ENCODE data around the gene PHYKPL.

PHYKPL gene

DNA sequence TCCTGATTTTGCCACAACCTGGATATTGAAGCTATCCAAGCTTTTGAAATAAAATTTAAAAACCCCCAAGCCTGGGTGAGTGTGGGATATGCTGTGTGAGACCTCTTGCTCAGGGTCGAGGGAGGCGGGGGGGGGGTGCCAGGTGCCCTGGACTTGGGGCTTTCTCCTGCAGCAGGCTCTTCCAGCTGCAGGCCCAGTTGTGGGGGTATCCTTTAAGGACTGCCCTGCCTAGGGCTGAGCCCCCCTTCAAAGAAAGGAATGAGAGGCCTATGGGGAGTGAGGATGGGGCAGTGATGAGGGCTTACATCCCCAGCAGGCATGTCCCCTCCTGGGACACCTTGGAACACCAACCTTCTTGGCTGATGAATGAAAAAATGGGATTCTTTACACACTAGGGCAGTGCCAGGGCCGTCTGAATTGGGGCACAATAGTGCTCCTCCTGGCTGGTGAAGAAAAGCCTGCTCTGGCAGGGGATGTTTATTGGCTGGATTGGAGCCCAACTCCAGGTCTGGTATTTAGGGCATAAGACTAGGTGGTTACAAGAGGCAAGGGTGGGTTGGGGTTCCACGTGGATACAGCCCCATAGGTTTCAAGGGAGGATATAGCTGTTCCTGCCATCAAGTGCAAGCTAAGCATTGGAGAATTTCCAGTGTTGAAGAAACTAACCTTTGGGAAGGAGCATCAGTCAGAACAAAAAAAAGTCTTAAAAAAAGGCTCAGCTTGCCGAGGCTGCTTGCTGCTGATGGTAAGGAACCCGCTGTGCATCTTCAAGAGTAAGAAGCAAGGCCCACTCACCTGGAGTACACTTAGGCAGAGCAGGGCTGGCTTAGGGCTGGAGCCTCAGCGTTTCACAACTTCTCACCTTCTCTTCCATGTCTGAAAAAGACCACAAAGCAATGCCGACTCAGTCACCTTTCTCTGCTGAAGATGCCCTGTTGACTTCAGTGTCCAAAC lies 21.2 kb downstream of the PHYKPL start:
- TF ChIP-seq, protein P1, sequence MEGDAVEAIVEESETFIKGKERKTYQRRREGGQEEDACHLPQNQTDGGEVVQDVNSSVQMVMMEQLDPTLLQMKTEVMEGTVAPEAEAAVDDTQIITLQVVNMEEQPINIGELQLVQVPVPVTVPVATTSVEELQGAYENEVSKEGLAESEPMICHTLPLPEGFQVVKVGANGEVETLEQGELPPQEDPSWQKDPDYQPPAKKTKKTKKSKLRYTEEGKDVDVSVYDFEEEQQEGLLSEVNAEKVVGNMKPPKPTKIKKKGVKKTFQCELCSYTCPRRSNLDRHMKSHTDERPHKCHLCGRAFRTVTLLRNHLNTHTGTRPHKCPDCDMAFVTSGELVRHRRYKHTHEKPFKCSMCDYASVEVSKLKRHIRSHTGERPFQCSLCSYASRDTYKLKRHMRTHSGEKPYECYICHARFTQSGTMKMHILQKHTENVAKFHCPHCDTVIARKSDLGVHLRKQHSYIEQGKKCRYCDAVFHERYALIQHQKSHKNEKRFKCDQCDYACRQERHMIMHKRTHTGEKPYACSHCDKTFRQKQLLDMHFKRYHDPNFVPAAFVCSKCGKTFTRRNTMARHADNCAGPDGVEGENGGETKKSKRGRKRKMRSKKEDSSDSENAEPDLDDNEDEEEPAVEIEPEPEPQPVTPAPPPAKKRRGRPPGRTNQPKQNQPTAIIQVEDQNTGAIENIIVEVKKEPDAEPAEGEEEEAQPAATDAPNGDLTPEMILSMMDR (IDR thresholded peaks at IDR 0.05; ENCODE audit: low read depth, low read length), result no peak
- H3K36me3 ChIP-seq, result peaks cover 93% of the 10 kb centered on the region
- DNase-seq, result no peak

GRCh38 chr5:178210686-178211085 lies 21.9 kb downstream of the PHYKPL start:
- DNase-seq, result no peak
- H3K27me3 ChIP-seq (ENCODE audit: insufficient read depth, low read depth, severe bottlenecking), result no peaks in the 10 kb centered on the region
- no peaks in the 10 kb centered on the region for H3K9me3 ChIP-seq (ENCODE audit: severe bottlenecking)
- H3K36me3 ChIP-seq, result peaks cover 95% of the 10 kb centered on the region
- H3K27ac ChIP-seq, result no peak overlapping the region
- no peak overlapping the region for H3K4me3 ChIP-seq (ENCODE audit: low read depth, low read length)
- TF ChIP-seq, protein P1 (IDR thresholded peaks at IDR 0.05; ENCODE audit: low read depth, low read length), result no peak

More for the DNA sequence above, 21.2 kb downstream of the PHYKPL start:
- no peak overlapping the region for H3K4me3 ChIP-seq (ENCODE audit: low read depth, low read length)
- H3K27ac ChIP-seq, result no peak overlapping the region
- no peaks in the 10 kb centered on the region for H3K27me3 ChIP-seq (ENCODE audit: insufficient read depth, low read depth, severe bottlenecking)
- H3K9me3 ChIP-seq (ENCODE audit: severe bottlenecking), result no peaks in the 10 kb centered on the region

DNA sequence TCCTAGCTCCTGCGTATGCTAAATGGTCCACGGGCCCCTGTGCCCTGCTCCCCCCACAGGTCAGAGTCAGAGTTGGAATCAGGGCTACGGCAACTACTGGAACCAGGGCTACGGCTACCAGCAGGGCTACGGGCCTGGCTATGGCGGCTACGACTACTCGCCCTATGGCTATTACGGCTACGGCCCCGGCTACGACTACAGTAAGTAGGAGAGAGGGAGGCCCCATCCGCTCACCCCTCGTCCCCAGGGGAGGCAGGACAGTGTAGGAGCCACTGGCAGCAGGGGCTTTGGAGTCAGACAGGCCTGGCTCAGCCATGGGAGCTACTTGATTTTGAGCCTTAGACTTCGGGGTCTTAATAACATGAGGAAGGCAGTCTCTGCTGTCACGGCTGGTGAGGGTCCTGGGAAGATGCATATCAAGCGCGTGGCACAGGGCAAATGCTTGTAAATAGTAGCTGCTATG lies 22.5 kb downstream of the PHYKPL start:
- no peak for DNase-seq
- no peak overlapping the region for H3K27ac ChIP-seq
- no peaks in the 10 kb centered on the region for H3K9me3 ChIP-seq (ENCODE audit: severe bottlenecking)
- no peaks in the 10 kb centered on the region for H3K27me3 ChIP-seq (ENCODE audit: insufficient read depth, low read depth, severe bottlenecking)
- peaks cover 98% of the 10 kb centered on the region for H3K36me3 ChIP-seq
- TF ChIP-seq, protein P1 (IDR thresholded peaks at IDR 0.05; ENCODE audit: low read depth, low read length), result no peak
- no peak overlapping the region for H3K4me3 ChIP-seq (ENCODE audit: low read depth, low read length)

DNA sequence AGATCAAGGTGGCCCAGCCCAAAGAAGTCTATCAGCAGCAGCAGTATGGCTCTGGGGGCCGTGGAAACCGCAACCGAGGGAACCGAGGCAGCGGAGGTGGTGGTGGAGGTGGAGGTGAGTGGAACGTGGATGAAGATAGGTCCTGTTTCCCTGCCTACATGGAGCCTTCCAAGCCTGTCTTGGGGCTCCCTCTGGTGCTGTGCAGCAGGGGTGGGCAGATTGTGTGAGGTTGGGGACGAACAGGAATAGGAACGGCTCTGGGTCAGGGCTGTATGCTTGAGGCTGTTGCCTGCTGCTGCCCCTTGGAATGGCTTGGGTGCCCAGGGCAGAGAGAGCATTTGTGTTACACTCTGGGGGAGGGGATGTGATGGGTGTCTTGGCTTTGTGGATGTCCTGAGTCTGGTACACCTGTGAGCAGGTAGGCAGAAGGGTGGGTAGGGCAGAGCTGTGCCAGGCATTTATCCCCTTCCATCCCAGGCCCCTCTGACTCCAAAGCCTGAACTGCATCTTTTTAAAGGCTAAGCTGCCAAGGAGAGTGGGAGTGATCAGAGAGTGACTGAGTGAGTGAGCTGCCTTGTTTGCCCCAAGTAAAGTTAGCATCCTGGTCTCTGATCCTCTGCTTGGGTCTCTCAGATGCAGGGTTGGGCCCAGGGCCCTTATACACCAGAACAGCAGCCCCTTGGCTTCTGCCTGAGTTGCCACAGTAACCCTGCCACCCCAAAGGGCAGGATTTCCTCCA lies 23.1 kb downstream of the PHYKPL start:
- TF ChIP-seq, protein P1 (IDR thresholded peaks at IDR 0.05; ENCODE audit: low read depth, low read length), result no peak
- DNase-seq, result no peak
- peaks cover 92% of the 10 kb centered on the region for H3K36me3 ChIP-seq
- H3K27ac ChIP-seq, result no peak overlapping the region
- H3K9me3 ChIP-seq (ENCODE audit: severe bottlenecking), result no peaks in the 10 kb centered on the region
- H3K4me3 ChIP-seq (ENCODE audit: low read depth, low read length), result no peak overlapping the region
- H3K27me3 ChIP-seq (ENCODE audit: insufficient read depth, low read depth, severe bottlenecking), result no peaks in the 10 kb centered on the region

DNA sequence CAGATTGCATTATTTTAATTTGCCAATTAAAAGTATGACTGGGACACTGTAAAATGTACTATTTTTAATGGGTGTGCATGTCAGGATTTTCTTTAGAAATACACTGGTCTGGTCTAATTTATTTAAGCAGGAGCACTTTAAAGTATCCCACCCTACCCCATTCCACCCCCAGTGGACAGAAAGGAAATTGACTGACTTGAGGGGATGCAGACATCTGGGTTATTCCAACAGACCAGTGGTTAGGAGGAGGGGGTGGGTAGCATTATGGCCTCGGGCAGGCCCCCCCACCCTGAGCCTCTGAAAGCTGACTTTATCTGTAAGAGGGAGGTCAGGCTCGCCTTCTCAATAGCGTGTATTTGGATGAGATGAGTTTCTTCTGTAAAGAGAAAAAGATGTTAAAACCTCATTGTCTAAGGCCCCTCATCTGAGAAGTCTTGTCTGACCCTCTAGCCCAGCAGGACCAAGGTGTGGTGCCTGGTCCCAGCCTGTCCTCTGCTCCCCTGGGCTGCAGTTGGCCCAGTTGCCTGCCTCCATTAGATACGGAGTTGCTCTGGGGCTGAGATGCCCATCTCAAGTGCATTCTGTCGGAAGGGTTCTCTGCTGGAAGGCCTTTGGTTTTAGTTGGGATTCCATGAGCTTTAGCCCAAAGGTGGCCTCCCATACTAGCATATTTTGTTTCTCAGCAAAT lies 23.9 kb downstream of the PHYKPL start:
- no peak for DNase-seq
- H3K9me3 ChIP-seq (ENCODE audit: severe bottlenecking), result no peaks in the 10 kb centered on the region
- H3K27ac ChIP-seq, result no peak overlapping the region
- TF ChIP-seq, protein P1 (IDR thresholded peaks at IDR 0.05; ENCODE audit: low read depth, low read length), result 0 out of 2 replicates have a peak, but pooled peaks have one; percentile 1
- peaks cover 83% of the 10 kb centered on the region for H3K36me3 ChIP-seq
- no peak overlapping the region for H3K4me3 ChIP-seq (ENCODE audit: low read depth, low read length)
- no peaks in the 10 kb centered on the region for H3K27me3 ChIP-seq (ENCODE audit: insufficient read depth, low read depth, severe bottlenecking)

Data from WERI-Rb-1 (cell line).